H4 (cell line): ENCODE measurements around the gene FARS2. TPM values are rescaled to one million over a fixed set of nuclear protein-coding genes. Genes with fewer than 3 reads are reported as not detected.
A peak's percentile ranks its signal among the peaks of the same experiment; 100 is the strongest.

ENCODE experiments used
- DNase-seq: peaks from one replicate; pipeline ENCODE4 v3.0.0-alpha.2; 2015; ENCODE audit warnings: low spot score
- total RNA-seq: library from RNA; depleted of rRNA; stranded (reverse); fragments of >200 nt; shearing (Covaris generic); gene quantifications from 2 replicates; pipeline ENCODE4 v1.2.3, GENCODE V29; 2014

Gene FARS2
- total RNA-seq, 1 experiment from 2014 or later, result 19.2 TPM

DNA sequence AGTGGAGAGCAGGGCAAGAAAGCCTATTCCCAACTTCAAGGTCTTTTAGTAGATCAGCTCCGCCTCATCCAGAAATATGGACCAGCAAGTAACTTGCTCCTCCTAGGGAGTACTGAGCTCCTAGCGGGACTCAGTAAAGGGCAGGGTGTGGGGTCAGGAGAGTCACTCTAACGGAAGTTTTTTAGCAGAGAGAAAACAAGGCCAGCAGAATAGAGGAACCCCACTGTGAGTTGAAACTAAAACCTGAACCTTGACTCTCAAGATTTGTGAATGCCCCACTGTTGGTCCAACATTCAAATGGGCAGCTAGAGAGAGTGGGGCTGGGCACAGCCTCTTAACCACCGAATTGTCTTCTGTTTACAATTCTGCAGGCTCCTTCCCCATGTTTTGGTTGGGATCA is 244.8 kb downstream of the FARS2 start:
- no peak for DNase-seq

DNA sequence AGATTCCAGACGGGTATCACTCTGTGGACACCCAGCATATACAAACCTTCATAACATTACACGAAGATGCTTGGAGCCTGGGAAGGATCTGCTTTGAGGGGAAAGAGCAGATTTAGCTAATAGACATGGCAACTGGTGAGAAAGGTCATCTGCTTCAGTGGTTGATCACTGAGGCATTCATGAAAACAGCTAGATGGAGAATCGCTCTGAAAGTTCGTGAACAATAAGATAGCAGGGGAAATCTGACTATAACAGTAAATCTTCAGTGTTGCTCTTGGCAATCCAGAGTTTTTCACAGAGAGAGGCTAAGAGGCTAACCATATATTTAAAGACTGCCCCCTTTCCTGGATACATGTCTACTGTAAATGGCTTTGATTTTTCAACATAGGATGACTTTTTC is 245.3 kb downstream of the FARS2 start:
- no peak for DNase-seq

DNA sequence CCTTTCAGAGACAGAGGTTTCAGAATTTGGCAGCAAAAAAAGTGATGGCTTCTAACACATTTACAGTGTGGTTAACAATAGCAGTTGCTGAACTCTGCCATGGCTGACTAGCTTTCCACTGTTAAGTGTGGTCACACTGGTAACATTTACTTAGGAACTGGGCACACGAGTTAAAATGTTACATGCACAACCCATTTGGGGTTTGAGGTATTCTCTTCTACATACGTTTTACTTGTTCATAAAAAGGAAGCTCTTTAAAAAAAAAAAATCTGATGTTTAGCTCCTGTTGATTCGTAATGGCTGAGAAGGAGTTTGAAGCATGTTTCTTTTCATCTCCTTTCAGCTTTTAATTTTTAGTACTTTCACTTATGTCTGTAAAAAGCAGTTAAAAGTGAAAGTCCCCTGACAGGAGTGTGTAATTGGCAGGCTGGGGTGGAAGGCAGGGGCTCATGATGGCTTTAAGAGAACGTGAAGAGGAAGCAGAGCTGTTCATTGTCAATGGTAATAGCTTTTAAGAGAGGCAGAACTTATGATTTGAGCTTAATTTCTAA is 245.9 kb downstream of the FARS2 start:
- no peak for DNase-seq

DNA sequence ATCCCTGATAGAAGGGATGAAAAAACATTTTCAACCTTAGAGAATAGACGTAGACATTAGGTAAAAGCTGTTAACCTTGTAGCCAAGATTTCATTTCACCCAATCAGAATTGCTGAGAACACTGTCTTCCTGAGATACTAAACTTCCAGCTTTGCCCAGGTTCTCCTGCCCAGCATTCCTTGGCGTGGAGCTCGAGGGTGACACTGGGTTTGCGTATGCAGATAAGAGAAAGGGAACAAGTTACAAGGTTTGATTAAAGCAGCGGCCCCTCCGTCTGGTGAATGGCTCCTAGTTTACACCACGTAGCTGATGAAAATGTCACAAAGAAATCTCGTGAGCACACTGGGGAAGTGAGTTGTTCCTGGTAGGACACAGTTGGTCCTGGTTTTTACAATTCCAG is 247.8 kb downstream of the FARS2 start:
- no peak for DNase-seq

DNA sequence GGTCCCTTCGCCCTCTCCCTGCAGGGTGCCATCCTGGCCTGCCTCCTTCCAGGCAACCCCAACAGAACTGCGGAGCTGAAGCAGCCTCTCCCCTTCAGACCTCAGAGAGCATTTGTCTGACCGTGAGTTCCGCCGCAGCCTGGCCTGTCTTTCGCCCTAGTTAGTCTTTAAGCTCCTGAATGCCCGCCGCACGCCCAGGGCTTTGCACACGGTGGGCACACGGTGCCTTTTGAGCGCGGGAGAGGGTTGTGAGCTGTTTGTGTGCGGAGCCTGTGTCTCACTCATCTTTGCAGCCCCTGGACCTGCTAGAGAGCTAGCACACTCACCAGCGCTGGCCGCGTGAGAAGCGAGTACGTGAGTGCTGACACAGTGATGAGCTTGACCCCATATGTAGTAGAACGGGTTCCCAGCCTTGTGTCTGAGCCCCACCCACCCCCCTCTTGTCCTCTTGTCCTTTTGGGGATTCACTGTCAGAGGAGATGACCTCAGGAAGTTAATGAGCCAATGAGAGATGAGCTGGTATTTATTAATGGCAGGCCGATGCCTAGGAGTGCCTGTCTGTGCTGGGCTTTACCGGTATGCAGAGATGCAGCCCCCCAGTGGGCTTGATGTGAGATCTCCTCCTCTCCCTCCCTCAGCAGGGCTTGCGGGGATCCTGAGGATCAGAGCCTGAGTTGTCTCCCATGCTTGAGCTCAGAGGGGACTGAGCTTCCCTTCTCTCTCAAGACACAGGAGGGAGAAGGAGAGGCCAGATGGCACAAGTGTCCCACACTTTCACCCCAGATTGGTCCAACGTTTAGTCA is 249.2 kb downstream of the FARS2 start:
- DNase-seq, result no peak

DNA sequence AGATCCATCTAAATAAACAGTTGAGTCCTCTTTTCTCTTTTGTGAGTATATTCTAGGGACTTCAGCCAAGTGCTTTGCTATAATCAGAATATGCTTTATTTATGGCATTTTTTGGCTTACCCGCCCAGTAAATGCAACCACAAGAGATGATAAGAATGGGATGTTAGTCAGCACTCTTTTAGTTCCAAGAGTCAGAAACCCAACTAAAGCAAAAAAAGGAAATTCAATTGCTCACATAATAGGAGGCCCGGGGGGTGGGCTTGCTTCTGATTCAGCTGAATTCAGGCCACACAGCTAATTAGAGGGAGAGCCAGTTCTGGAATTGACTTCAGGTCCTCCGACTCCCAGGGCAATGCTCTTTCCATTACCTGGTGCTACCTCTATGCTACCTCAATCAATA is 250.6 kb downstream of the FARS2 start:
- peak; percentile 71 for DNase-seq

DNA sequence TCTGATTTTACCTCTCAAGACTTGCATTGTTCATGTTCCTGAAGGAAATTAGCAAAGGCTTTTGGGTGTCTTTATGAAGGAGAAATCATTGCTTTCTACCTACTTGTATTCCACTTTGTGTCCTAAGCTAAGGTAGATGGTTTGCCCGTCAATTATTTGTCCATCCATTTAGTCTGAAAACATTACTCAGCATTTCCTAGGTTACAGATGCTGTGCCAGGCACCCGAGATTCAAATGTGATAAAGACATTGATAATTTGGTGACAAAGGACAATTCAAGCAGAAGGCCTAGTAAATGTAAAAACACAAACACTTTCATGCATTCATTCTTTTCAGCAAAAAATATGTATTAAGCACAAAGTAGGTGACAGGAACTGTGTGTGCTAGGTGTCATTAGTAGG is 251.1 kb downstream of the FARS2 start:
- DNase-seq, result no peak

DNA sequence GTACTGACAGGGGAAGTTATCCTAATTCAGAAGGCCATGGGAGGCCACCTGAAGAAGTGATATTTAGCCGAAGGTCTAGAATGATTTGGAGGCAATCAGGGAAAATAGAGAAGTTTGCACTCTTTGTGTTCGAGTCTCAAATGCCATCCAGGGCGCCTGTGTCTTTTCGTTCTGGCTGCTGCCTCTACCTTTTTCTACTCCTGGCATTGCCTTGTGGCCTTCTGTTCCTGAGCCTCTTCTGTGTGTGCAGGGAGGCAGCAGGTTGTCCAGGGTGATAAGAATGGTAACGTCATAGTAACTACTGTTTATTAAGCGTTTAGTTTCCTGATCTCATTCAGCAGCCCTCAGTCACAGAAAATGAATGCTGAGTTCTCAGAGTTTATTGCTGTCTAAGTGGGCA is 252.1 kb downstream of the FARS2 start:
- no peak for DNase-seq

DNA sequence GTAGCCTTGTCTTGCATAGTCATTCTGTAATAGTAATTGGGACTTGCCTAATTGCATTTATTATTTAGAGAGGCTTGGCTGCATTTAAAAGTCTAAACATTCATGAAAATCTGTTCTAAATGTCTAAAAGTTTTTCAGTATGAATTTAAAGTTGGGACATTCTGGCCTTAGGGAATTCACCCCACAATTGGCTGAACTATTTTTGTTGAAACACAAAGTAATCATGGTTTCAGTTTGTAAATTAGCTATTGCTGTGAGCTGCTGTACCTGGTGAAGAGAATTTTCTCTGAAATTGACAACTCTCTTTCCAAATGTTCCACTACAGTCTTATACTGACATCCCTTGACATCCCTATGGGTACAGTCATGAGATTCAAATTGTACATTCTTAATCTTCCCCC is 253.0 kb downstream of the FARS2 start:
- DNase-seq, result no peak

DNA sequence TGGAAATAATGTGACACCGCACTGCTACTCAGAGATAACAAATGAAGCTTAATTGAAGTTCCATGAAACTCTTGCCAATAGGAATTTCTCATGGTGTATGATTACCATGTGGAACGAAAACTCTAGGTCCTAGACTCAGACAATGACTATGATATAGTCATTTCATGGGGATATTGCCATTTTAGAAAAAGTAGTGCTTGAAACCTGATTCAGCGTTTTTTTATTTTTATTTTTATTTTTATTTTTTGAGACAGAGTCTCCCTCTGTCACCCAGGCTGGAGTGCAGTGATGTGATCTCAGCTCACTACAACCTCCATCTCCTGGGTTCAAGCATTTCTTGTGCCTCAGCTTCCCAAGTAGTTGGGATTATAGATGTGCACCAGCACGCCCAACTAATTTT is 253.9 kb downstream of the FARS2 start:
- no peak for DNase-seq

DNA sequence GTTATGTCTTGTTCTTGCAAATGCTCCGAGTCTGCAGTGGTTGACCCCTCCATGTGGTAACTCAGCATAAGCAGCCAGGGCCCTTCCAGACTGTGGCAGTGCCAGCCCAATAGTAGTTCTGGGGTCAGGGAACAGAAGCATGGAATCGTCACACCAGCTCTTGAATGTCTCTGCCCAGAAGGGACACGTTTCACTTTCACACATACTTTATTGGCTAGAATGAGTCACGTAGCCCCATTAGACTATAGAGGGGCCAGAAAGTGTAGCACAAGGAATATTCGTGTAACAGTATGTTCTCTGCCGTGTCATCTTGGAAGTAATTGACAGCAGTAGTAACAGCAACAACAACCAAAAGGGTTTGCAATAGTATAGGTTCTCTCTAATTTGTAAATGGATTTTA is 254.7 kb downstream of the FARS2 start:
- DNase-seq, result no peak

DNA sequence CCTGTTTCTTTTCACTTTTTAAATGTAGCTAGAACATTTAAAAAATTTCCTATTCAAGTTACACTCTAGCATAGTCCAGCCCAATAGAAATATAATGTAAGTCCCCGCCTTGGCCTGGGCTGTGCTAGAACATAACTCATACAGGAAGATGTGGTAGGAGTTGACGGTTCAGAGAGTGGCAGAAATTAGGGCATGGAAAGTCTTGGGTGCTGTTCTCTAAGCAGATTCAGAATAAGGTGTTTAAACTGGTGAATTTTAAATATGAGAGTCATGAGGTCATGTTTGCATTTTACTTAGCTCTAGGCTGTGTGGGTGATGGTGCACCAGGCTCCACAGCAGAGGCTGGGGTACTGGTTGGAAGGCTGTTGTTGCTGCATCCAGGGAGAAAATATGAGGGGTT is 256.5 kb downstream of the FARS2 start:
- DNase-seq, result no peak

DNA sequence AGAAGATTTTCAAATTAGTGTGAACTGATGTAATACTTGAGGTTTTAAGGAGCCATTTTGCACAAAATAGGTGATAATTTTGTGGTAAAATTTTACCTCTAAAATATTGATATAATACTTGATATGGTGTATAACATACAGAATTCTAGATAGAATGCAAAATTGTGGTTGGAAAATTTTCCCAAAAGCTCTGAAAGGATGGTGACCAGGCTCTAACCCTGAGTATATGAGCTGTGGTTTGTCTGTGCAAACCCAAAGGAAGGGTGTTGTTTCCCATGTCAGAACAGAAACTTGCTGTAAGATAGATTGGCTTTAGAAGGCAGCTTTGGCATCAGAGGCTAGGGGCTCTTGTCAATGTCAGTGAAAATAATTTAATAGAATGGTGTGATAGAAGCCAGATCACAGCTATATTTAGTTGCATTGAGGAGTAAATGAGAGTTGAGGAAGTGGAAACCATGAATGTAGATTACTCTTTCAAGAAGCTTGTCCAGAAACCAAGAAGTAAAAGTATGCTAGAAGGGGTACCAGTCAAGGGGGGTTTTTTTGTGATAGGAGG is 257.7 kb downstream of the FARS2 start:
- DNase-seq, result no peak

DNA sequence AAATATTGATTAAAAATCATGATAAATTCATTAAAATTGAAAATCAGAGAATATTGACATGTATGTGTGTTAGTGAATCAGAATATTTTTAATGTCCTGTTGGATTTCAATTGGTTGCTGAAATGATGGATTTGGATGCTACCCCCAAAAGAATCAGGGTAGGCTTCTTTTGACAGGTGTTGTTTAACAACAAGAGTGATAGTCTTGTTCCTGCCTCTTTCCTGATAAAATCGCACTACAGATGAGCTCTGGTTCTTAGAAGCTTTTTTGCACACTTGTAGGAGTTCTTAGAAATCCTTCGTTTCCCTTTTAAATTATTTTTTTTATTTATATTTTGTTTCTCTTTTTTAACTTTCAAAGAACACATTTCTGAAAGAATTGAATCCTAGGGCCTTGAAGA is 259.5 kb downstream of the FARS2 start:
- no peak for DNase-seq

DNA sequence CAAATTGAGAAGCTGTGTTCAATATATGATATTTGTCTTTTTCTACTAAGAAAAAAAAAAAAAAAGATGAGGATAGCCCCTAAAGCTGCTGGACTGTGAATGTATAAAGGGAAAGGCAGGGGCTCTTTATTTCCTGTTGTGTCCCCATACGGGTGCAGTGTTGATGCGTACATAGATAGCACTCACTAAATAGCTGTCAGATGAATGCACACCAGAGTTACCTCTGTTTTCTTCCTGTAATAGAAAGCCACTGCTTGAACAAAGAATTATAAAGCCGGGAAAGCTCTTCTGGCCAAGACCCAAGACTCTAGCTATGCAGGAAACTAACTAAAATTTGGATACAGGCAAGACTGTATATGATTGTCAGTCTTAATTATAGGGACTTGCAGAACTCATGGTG is 260.0 kb downstream of the FARS2 start:
- no peak for DNase-seq

DNA sequence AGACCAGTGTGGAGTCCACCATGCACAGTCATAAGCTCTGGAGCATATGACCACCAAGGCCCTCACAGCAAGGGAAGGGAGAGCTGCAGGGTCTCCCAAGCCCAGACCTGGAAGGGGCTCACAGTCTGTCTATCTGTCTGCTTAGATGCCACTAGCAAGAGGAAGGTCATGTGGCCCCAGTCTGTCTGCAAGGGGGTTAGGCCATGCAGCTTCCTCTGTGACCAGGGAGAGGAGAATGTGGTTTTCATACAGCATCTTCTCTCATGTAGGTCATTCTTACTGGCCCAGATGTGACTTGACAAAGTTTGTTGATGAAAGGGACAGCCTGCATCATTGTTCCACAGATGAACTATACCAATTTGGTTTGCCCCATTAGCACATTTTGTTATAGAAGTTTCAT is 260.8 kb downstream of the FARS2 start:
- no peak for DNase-seq

DNA sequence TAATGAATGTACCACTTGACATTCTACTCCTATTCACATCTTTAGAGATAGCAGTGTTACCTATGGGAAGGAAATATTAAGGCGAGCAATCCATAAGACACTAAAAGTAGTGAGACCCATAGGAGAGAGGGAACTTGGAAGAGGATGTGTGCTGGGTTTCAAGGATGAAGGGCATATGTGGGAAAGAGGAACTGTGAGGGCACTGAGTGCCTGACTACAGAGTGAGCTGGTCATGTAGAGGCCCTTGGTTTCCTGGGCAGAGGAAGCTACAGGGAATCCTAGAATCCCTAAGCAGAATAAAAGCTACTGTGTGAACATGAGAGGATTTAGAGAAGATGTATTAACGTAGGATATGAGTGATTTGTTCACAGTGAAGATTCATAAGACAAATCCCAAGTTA is 262.8 kb downstream of the FARS2 start:
- no peak for DNase-seq

DNA sequence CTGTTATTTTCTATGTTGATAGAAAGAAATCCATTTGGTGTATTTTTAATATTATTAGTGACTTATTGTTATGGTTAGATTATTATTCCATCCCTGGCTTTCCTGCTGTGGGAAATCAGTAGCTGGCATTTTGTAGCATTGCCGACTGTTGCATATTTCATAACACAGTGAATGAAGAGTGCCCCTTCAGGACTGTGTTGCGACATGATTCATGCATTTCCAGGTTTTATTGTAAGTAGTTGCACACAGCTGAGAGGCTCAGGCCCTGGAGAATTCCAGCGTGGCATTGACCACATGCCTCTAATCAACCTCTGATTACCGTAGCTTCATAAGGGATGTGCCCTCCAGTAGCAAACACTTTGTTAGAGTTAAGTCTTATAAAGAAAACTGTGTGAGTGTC is 263.9 kb downstream of the FARS2 start:
- DNase-seq, result peak; percentile 16

DNA sequence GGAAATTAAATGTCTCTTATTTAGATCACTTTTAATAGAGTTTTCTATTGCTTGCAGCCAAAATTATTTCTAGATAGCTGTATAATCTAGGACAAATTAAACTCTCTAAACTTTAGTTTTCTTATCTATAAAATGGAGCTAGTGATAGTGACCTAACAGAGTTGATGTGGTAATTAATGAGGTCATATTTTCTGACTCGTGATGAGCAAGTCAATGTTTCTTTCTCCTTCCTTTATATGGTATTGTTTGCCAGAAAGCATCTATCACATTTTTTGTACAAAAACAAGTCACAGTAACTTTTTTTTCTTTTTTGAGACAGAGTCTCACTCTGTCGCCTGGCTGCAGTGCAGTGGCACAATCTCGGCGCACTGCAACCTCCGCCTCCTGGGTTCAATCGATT is 267.7 kb downstream of the FARS2 start:
- DNase-seq, result no peak

DNA sequence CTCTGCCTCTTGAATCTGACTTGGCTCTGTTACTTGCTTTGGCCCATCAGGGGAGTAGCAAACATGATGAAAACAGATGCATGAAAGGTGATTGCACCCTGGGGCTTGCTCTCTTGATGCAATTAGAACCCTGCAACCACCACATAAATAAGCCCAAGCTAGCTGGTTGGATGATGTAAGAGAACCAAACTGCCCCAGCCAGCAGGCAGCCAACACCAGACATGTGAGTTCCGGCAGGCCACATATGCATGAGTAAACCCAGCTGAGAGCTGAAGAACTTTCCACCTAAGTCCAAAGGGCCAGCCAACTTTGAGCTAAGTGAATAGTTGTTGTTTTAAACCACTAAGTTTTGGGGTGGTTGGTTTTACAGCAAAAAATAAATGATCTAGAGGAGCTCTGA is 268.4 kb downstream of the FARS2 start:
- DNase-seq, result no peak

DNA sequence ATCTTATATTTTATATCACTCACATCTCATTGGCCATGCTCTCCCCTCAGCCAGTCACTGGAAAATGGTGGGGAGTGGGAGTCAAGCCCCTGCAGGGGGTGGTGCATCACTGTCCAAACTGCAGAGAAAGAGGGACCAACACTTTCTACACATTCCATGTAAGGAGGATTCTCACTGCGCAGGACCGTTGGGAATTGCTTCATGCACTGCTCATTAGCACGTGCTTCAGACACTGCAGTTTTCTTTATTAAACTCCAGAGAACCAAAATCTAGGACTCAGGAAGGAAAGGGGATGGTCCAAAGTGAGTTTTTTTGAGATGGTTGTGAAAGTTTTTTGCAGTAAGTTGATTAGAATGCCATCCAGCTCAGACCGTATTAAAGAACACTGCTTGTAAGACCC is 269.8 kb downstream of the FARS2 start:
- DNase-seq, result no peak

DNA sequence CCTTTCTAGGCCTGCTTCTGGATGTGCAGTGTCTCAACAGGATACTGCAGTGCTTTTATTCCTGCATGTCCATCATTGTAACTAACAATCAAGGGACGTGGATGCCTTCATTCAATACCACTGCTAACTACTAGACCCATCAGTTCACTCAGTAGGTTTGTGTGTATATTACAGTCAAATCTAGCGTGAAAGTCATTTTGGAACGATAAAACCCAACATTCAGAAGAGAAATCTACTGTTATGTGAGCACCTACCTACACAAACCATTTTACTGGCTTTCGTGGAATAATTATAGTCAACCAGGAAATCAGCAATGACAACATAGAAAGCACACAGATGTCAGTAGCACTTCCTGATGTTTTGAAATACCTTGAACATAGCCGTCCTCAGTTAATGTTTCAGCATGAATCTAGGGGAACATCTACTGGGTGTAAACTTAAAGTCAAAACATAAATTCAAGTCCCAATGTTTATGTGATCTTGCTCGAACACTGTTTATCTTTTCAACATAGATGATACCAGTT is 270.6 kb downstream of the FARS2 start:
- no peak for DNase-seq

DNA sequence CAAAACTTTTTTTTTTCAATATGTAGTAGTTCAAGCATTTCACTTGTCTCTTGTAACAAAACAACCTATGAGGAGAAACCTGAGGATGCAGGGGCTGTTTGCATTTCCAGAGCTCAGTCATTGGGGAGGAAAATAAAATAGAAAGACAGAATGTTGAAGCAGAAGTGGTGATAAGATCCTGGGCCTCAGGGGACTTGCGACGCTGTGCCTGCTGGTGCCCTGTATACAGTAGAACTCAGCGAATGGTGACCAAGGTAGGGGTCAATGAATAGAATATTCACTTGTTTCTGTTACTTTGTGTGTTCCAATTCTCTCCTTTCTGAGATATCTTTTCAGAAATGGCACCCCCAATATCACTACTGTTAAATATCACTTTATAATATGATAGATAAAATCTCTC is 271.6 kb downstream of the FARS2 start:
- DNase-seq, result no peak
